Loucy (cell line): ENCODE results near the gene TLK2.

Source experiments
- H2AFZ ChIP-seq: fragments of 200-600 bp; sonication (generic); 2 replicates; pipeline ENCODE4 v1.6.0; 2016; ENCODE audit warnings: antibody characterized with exemption, mild to moderate bottlenecking, low read length, moderate library complexity
- H3F3A ChIP-seq: fragments of 200-600 bp; 2 replicates; pipeline ENCODE4 v1.6.0; 2016; ENCODE audit warnings: antibody characterized with exemption, low read depth, mild to moderate bottlenecking
- H3K27me3 ChIP-seq: fragments of 200-600 bp; sonication (generic); 2 replicates; pipeline ENCODE4 v1.6.1; 2014; ENCODE audit warnings: low read length, mild to moderate bottlenecking; ENCODE audit not compliant: insufficient read depth, poor library complexity, severe bottlenecking
- H3K36me3 ChIP-seq: fragments of 200-600 bp; sonication (generic); 2 replicates; pipeline ENCODE4 v1.6.1; 2016; ENCODE audit warnings: low read length; ENCODE audit not compliant: insufficient read depth
- H3K4me1 ChIP-seq: fragments of 200-600 bp; sonication (generic); 2 replicates; pipeline ENCODE4 v1.5.1; 2014; ENCODE audit warnings: low read length, mild to moderate bottlenecking; ENCODE audit not compliant: insufficient read depth, poor library complexity, severe bottlenecking
- H3K4me2 ChIP-seq: fragments of 200-600 bp; sonication (generic); 2 replicates; pipeline ENCODE4 v1.6.0; 2014; ENCODE audit warnings: antibody characterized with exemption, low read length, low read depth, mild to moderate bottlenecking; ENCODE audit not compliant: poor library complexity, severe bottlenecking
- H3K4me3 ChIP-seq: fragments of 200-600 bp; sonication (generic); 2 replicates; pipeline ENCODE4 v1.5.1; 2014; ENCODE audit warnings: low read length, mild to moderate bottlenecking, mixed read lengths; ENCODE audit not compliant: poor library complexity, severe bottlenecking
- H3K79me2 ChIP-seq: fragments of 200-600 bp; sonication (generic); 2 replicates; pipeline ENCODE4 v1.6.1; 2014; ENCODE audit warnings: low read length; ENCODE audit not compliant: insufficient read depth
- H3K9ac ChIP-seq: fragments of 200-600 bp; sonication (generic); 2 replicates; pipeline ENCODE4 v1.6.0; 2014; ENCODE audit warnings: mild to moderate bottlenecking, low read depth, low read length, moderate library complexity; ENCODE audit not compliant: poor library complexity, severe bottlenecking
- H3K9me2 ChIP-seq: fragments of 200-600 bp; sonication (generic); replicated peaks from 2 replicates; pipeline ENCODE4 v1.6.1; 2016; ENCODE audit warnings: low read depth, low read length, mixed read lengths
- H3K9me3 ChIP-seq: fragments of 200-600 bp; sonication (generic); 2 replicates; pipeline ENCODE4 v1.6.1; 2014; ENCODE audit warnings: mild to moderate bottlenecking, antibody characterized with exemption, low read length, low read depth; ENCODE audit not compliant: insufficient read depth
- H4K20me1 ChIP-seq: fragments of 200-600 bp; sonication (generic); 2 replicates; pipeline ENCODE4 v1.6.0; 2014; ENCODE audit warnings: antibody characterized with exemption, low read length, mild to moderate bottlenecking; ENCODE audit not compliant: insufficient read depth, poor library complexity, severe bottlenecking
- EZH2phosphoT487 ChIP-seq: fragments of 200-600 bp; IDR thresholded peaks from 2 replicates; pipeline ENCODE4 v1.6.1; 2018; ENCODE audit warnings: antibody characterized with exemption, mild to moderate bottlenecking, moderate library complexity, borderline replicate concordance
- TF ChIP-seq, protein P1 (sequence below): fragments of 200-600 bp; sonication (generic); conservative IDR thresholded peaks from 2 replicates; pipeline ENCODE4 v1.5.1; 2014; ENCODE audit warnings: mild to moderate bottlenecking, antibody characterized with exemption, low read length

Gene TLK2

DNA sequence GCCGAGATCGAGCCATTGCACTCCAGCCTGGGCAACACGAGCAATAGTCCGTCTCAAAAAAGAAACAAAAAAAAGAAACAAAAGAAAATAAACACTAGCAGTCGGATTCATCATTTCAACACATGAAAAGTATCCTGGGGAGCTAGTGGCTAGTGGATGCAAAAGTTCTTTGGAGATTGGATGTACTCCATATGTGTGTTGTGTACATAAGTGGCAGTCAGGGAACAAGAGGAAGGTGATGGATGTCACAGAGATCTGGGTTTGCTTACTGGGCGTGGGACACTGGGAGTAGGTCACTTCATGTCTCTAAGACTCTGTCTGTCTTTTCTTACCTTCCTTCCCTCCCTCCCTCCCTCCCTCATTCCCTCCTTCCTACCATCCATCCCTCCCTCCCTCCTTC lies 184.2 kb downstream of the TLK2 start:
- no peaks in the 10 kb centered on the region for H3K9me2 ChIP-seq
- H2AFZ ChIP-seq = no peak overlapping the region
- no peaks in the 10 kb centered on the region for H3K36me3 ChIP-seq
- H3K4me2 ChIP-seq = no peak overlapping the region
- TF ChIP-seq, protein P1, sequence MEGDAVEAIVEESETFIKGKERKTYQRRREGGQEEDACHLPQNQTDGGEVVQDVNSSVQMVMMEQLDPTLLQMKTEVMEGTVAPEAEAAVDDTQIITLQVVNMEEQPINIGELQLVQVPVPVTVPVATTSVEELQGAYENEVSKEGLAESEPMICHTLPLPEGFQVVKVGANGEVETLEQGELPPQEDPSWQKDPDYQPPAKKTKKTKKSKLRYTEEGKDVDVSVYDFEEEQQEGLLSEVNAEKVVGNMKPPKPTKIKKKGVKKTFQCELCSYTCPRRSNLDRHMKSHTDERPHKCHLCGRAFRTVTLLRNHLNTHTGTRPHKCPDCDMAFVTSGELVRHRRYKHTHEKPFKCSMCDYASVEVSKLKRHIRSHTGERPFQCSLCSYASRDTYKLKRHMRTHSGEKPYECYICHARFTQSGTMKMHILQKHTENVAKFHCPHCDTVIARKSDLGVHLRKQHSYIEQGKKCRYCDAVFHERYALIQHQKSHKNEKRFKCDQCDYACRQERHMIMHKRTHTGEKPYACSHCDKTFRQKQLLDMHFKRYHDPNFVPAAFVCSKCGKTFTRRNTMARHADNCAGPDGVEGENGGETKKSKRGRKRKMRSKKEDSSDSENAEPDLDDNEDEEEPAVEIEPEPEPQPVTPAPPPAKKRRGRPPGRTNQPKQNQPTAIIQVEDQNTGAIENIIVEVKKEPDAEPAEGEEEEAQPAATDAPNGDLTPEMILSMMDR = no peak
- TF ChIP-seq EZH2phosphoT487 = no peak
- no peak overlapping the region for H3K4me3 ChIP-seq
- H3K4me1 ChIP-seq = no peaks in the 10 kb centered on the region
- no peaks in the 10 kb centered on the region for H3K27me3 ChIP-seq
- H3F3A ChIP-seq = no peaks in the 10 kb centered on the region
- H3K9ac ChIP-seq = no peak overlapping the region
- no peaks in the 10 kb centered on the region for H3K9me3 ChIP-seq
- no peaks in the 10 kb centered on the region for H3K79me2 ChIP-seq
- H4K20me1 ChIP-seq = no peaks in the 10 kb centered on the region
